GM23338 (cell line): ENCODE data around the gene ARL15. TPM values are rescaled to one million over a fixed set of nuclear protein-coding genes. Genes with fewer than 3 reads are reported as not detected.

Experiments used
- ATAC-seq: fragments of 200-7000 bp; cut with Tn5 transposase; 3 replicates; pipeline ENCODE4 v1.9.1; 2020
- DNase-seq: peaks from one replicate; pipeline ENCODE4 v3.0.0-alpha.2; 2015; ENCODE audit warnings: low spot score
- H2AFZ ChIP-seq: fragments of 200-600 bp; sonication (generic); 2 replicates; pipeline ENCODE4 v1.8.0; 2016; ENCODE audit warnings: antibody characterized with exemption, mild to moderate bottlenecking, moderate library complexity
- H3F3A ChIP-seq: fragments of 200-600 bp; sonication (generic); replicated peaks from 2 replicates; pipeline ENCODE4 v1.8.0; 2017; ENCODE audit warnings: antibody characterized with exemption, mixed run types, low read depth
- H3K27ac ChIP-seq: fragments of 200-600 bp; sonication (generic); 2 replicates; pipeline ENCODE4 v1.6.1; 2016; ENCODE audit warnings: low read depth
- H3K27me3 ChIP-seq: fragments of 200-600 bp; sonication (generic); 2 replicates; pipeline ENCODE4 v1.8.0; 2016; ENCODE audit warnings: mild to moderate bottlenecking, mixed run types, moderate library complexity; ENCODE audit not compliant: insufficient read depth
- H3K36me3 ChIP-seq: fragments of 200-600 bp; sonication (generic); 2 replicates; pipeline ENCODE4 v1.8.0; 2016; ENCODE audit warnings: mild to moderate bottlenecking; ENCODE audit not compliant: insufficient read depth
- H3K4me1 ChIP-seq: fragments of 200-600 bp; sonication (generic); 2 replicates; pipeline ENCODE4 v1.8.0; 2016; ENCODE audit warnings: mild to moderate bottlenecking, moderate library complexity; ENCODE audit not compliant: insufficient read depth
- H3K4me2 ChIP-seq: fragments of 200-600 bp; sonication (generic); 2 replicates; pipeline ENCODE4 v1.7.1; 2017; ENCODE audit warnings: mixed run types
- H3K4me3 ChIP-seq: fragments of 200-600 bp; sonication (generic); 2 replicates; pipeline ENCODE4 v1.6.1; 2016; ENCODE audit warnings: mixed run types
- H3K79me2 ChIP-seq: fragments of 200-600 bp; sonication (generic); replicated peaks from 2 replicates; pipeline ENCODE4 v1.8.0; 2017; ENCODE audit warnings: mild to moderate bottlenecking; ENCODE audit not compliant: insufficient read depth
- H3K9me2 ChIP-seq: fragments of 200-600 bp; sonication (generic); 2 replicates; pipeline ENCODE4 v1.8.0; 2017; ENCODE audit not compliant: insufficient read depth
- H4K20me1 ChIP-seq: fragments of 200-600 bp; sonication (generic); replicated peaks from 2 replicates; pipeline ENCODE4 v1.8.0; 2017; ENCODE audit warnings: mild to moderate bottlenecking; ENCODE audit not compliant: insufficient read depth
- H3K27ac Mint-ChIP-seq: 2 replicates; pipeline ENCODE4 v1.8.0; 2020; ENCODE audit warnings: inconsistent platforms, mild to moderate bottlenecking, moderate library complexity, mixed read lengths
- H3K27me3 Mint-ChIP-seq: 3 replicates; pipeline ENCODE4 v1.8.0; 2022; ENCODE audit warnings: low read depth, mild to moderate bottlenecking, moderate library complexity, mixed read lengths, inconsistent platforms; ENCODE audit not compliant: insufficient read depth, poor library complexity
- H3K36me3 Mint-ChIP-seq: 3 replicates; pipeline ENCODE4 v1.8.0; 2021; ENCODE audit warnings: low read depth, mild to moderate bottlenecking, inconsistent platforms, moderate library complexity, mixed read lengths
- H3K4me1 Mint-ChIP-seq: 3 replicates; pipeline ENCODE4 v1.8.0; 2020; ENCODE audit warnings: mild to moderate bottlenecking, inconsistent platforms, mixed read lengths
- H3K4me3 Mint-ChIP-seq: 3 replicates; pipeline ENCODE4 v1.8.0; 2021; ENCODE audit warnings: moderate library complexity, mild to moderate bottlenecking, inconsistent platforms, mixed read lengths
- H3K9me3 Mint-ChIP-seq: 3 replicates; pipeline ENCODE4 v1.8.0; 2020; ENCODE audit warnings: moderate library complexity, mild to moderate bottlenecking, inconsistent platforms, mixed read lengths
- EZH2 ChIP-seq: fragments of 200-600 bp; sonication (generic); IDR thresholded peaks from one replicate; pipeline ENCODE4 v1.8.0; 2017; ENCODE audit warnings: antibody characterized with exemption, mild to moderate bottlenecking, low read depth; ENCODE audit not compliant: unreplicated experiment
- NANOG ChIP-seq: IDR thresholded peaks from 2 replicates; pipeline ENCODE4 v1.6.1; 2016; ENCODE audit warnings: antibody characterized with exemption, borderline replicate concordance
- polyA plus RNA-seq: library from polyadenylated mRNA; unstranded; fragments of >200 nt; fragmentation: Nextera tagmentation; extraction: Ambion mirVana; gene quantifications from 2 replicates; pipeline ENCODE4 v1.2.1, GENCODE V29; 2016
- total RNA-seq: library from RNA; depleted of rRNA; stranded (reverse); fragments of >200 nt; shearing (Covaris generic); gene quantifications from 2 replicates; pipeline ENCODE4 v1.2.3, GENCODE V29; 2014
- TF ChIP-seq, protein P1 (sequence below): fragments of 250-450 bp; sonication (Bioruptor Pico); IDR thresholded peaks from 2 replicates; pipeline ENCODE4 v1.5.0; 2020; ENCODE audit warnings: mild to moderate bottlenecking, moderate library complexity
- TF ChIP-seq, protein P2 (sequence below), 2 experiments: fragments of 200-600 bp in 1 of 2; sonication (generic) in 1 of 2; conservative IDR thresholded peaks; 2 replicates each; pipeline versions ENCODE4 v1.5.1 to v1.6.1; 2016 to 2017; ENCODE audit warnings: antibody characterized with exemption in 2 of 2, low read depth in 2 of 2, mild to moderate bottlenecking in 2 of 2, moderate library complexity in 1 of 2

Gene ARL15
- total and polyA plus RNA-seq, 2 experiments from 2014 or later: 13.0 to 54.0 TPM

- Mint-ChIP-seq H3K27ac (no peak overlapping the region), H3K9me3 (no peaks in the 10 kb centered on the region), H3K36me3 (no peaks in the 10 kb centered on the region), H3K4me3 (no peak overlapping the region), H3K27me3 (peaks cover 4% of the 10 kb centered on the region), H3K4me1 (peaks cover 59% of the 10 kb centered on the region)
- Histone ChIP-seq H4K20me1 (no peaks in the 10 kb centered on the region), H3K27ac (no peak overlapping the region), H3K9me2 (no peaks in the 10 kb centered on the region), H3K36me3 (no peaks in the 10 kb centered on the region), H3K79me2 (peaks cover 26% of the 10 kb centered on the region), H2AFZ (no peak overlapping the region), H3K4me3 (no peak overlapping the region), H3K4me1 (peaks cover 48% of the 10 kb centered on the region), H3F3A (no peaks in the 10 kb centered on the region), H3K27me3 (no peaks in the 10 kb centered on the region), H3K4me2 (no peak overlapping the region)
- ATAC-seq: peak; percentile 79
- DNase-seq: peak; percentile 78
- TF ChIP-seq NANOG (no peak), EZH2 (no peak)
- TF ChIP-seq, protein P1, sequence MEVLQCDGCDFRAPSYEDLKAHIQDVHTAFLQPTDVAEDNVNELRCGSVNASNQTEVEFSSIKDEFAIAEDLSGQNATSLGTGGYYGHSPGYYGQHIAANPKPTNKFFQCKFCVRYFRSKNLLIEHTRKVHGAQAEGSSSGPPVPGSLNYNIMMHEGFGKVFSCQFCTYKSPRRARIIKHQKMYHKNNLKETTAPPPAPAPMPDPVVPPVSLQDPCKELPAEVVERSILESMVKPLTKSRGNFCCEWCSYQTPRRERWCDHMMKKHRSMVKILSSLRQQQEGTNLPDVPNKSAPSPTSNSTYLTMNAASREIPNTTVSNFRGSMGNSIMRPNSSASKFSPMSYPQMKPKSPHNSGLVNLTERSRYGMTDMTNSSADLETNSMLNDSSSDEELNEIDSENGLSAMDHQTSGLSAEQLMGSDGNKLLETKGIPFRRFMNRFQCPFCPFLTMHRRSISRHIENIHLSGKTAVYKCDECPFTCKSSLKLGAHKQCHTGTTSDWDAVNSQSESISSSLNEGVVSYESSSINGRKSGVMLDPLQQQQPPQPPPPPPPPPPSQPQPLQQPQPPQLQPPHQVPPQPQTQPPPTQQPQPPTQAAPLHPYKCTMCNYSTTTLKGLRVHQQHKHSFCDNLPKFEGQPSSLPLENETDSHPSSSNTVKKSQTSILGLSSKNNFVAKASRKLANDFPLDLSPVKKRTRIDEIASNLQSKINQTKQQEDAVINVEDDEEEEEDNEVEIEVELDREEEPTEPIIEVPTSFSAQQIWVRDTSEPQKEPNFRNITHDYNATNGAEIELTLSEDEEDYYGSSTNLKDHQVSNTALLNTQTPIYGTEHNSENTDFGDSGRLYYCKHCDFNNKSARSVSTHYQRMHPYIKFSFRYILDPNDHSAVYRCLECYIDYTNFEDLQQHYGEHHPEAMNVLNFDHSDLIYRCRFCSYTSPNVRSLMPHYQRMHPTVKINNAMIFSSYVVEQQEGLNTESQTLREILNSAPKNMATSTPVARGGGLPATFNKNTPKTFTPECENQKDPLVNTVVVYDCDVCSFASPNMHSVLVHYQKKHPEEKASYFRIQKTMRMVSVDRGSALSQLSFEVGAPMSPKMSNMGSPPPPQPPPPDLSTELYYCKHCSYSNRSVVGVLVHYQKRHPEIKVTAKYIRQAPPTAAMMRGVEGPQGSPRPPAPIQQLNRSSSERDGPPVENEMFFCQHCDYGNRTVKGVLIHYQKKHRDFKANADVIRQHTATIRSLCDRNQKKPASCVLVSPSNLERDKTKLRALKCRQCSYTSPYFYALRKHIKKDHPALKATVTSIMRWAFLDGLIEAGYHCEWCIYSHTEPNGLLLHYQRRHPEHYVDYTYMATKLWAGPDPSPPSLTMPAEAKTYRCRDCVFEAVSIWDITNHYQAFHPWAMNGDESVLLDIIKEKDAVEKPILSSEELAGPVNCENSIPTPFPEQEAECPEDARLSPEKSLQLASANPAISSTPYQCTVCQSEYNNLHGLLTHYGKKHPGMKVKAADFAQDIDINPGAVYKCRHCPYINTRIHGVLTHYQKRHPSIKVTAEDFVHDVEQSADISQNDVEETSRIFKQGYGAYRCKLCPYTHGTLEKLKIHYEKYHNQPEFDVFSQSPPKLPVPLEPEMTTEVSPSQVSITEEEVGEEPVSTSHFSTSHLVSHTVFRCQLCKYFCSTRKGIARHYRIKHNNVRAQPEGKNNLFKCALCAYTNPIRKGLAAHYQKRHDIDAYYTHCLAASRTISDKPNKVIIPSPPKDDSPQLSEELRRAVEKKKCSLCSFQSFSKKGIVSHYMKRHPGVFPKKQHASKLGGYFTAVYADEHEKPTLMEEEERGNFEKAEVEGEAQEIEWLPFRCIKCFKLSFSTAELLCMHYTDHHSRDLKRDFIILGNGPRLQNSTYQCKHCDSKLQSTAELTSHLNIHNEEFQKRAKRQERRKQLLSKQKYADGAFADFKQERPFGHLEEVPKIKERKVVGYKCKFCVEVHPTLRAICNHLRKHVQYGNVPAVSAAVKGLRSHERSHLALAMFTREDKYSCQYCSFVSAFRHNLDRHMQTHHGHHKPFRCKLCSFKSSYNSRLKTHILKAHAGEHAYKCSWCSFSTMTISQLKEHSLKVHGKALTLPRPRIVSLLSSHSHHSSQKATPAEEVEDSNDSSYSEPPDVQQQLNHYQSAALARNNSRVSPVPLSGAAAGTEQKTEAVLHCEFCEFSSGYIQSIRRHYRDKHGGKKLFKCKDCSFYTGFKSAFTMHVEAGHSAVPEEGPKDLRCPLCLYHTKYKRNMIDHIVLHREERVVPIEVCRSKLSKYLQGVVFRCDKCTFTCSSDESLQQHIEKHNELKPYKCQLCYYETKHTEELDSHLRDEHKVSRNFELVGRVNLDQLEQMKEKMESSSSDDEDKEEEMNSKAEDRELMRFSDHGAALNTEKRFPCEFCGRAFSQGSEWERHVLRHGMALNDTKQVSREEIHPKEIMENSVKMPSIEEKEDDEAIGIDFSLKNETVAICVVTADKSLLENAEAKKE (CRISPR knock-in tag): no peak
- TF ChIP-seq, protein P2, sequence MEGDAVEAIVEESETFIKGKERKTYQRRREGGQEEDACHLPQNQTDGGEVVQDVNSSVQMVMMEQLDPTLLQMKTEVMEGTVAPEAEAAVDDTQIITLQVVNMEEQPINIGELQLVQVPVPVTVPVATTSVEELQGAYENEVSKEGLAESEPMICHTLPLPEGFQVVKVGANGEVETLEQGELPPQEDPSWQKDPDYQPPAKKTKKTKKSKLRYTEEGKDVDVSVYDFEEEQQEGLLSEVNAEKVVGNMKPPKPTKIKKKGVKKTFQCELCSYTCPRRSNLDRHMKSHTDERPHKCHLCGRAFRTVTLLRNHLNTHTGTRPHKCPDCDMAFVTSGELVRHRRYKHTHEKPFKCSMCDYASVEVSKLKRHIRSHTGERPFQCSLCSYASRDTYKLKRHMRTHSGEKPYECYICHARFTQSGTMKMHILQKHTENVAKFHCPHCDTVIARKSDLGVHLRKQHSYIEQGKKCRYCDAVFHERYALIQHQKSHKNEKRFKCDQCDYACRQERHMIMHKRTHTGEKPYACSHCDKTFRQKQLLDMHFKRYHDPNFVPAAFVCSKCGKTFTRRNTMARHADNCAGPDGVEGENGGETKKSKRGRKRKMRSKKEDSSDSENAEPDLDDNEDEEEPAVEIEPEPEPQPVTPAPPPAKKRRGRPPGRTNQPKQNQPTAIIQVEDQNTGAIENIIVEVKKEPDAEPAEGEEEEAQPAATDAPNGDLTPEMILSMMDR (conservative IDR thresholded peaks at IDR 0.05; ENCODE audit: low read depth in 2 of 2): peak; percentile 78 to 88
Measured at GRCh38 chr5:54217826-54218503, 92.4 kb downstream of the ARL15 start.
